SU-DHL-6 (cell line): Measurements from ENCODE around the gene COL6A3.

Experiments used
- EZH2phosphoT487 ChIP-seq: fragments of 200-600 bp; sonication (generic), shearing (Covaris generic); conservative IDR thresholded peaks from 2 replicates; pipeline ENCODE4 v1.6.1; 2018; ENCODE audit warnings: mild to moderate bottlenecking, antibody characterized with exemption, low read length, moderate library complexity, mixed read lengths
- TF ChIP-seq, protein P1 (sequence below): fragments of 200-600 bp; sonication (generic); IDR thresholded peaks from one replicate; pipeline ENCODE4 v1.5.1; 2017; ENCODE audit warnings: antibody characterized with exemption, mild to moderate bottlenecking, low read length, moderate library complexity; ENCODE audit not compliant: insufficient read depth, poor library complexity, severe bottlenecking

DNA sequence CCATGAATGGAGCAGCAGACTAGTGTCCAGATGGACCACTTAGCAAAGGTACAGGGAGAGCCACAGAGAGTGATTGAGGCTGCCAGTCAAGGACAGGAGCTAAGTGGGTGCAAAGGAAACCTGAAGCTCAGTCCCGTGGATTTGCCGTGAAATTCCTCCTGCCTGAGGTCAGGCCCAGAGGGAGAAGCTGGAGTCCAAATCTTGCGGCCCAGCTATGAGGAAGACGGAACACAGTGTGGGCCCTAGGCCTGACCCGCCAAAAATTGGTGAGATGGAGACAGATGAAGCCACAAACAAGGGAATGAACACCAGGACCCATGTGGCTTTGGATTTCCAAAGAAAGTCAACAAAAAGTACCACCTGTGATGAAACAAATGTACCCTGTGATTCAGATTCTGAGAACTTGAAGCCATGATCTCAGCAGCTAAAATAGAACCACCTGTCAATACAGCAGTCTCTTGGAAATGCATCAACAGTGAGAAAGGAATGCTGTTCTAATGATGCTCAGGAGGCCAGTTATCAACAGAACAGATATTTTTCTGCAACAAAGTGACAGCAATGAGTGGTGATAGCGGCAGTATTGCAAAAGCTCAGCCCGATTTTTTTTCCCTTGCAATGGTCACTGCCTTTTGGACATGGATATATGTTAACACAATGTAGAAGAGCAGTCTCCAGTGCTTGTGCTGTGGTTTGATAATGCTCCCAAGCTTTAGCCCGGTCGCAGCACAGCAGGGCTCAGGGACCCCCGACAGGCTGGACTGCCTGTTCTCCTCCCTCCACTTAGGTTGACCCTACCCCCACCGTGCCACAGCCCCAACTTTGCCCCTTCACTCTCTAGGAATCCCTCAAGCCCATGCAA is 10.7 kb downstream of the COL6A3 start:
- TF ChIP-seq, protein P1, sequence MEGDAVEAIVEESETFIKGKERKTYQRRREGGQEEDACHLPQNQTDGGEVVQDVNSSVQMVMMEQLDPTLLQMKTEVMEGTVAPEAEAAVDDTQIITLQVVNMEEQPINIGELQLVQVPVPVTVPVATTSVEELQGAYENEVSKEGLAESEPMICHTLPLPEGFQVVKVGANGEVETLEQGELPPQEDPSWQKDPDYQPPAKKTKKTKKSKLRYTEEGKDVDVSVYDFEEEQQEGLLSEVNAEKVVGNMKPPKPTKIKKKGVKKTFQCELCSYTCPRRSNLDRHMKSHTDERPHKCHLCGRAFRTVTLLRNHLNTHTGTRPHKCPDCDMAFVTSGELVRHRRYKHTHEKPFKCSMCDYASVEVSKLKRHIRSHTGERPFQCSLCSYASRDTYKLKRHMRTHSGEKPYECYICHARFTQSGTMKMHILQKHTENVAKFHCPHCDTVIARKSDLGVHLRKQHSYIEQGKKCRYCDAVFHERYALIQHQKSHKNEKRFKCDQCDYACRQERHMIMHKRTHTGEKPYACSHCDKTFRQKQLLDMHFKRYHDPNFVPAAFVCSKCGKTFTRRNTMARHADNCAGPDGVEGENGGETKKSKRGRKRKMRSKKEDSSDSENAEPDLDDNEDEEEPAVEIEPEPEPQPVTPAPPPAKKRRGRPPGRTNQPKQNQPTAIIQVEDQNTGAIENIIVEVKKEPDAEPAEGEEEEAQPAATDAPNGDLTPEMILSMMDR = no peak
- TF ChIP-seq EZH2phosphoT487 = no peak
